Osteoblast (primary cell): ENCODE data around the gene HPSE2. TPM values are rescaled to one million over a fixed set of nuclear protein-coding genes. Genes with fewer than 3 reads are reported as not detected.

Experiments used
- DNase-seq: peaks from one replicate; pipeline ENCODE4 v3.0.0; 2011; ENCODE audit warnings: low spot score, mixed read lengths; ENCODE audit not compliant: insufficient read length; ENCODE audit errors: missing footprints
- H2AFZ ChIP-seq: 2 replicates; pipeline ENCODE4 v1.6.0; 2011; ENCODE audit warnings: mild to moderate bottlenecking, low read length
- H3K27ac ChIP-seq: 2 replicates; pipeline ENCODE4 v1.5.1; 2011; ENCODE audit warnings: mild to moderate bottlenecking, low read depth, low read length, moderate library complexity
- H3K27me3 ChIP-seq: 2 replicates; pipeline ENCODE4 v1.6.0; 2012; ENCODE audit warnings: mild to moderate bottlenecking, control low read depth, inconsistent platforms, low read length, moderate library complexity; ENCODE audit not compliant: insufficient read depth
- H3K36me3 ChIP-seq: 2 replicates; pipeline ENCODE4 v1.5.1; 2011; ENCODE audit warnings: mild to moderate bottlenecking, low read length, control low read depth, moderate library complexity; ENCODE audit not compliant: insufficient read depth
- H3K4me1 ChIP-seq: 2 replicates; pipeline ENCODE4 v1.5.1; 2011; ENCODE audit warnings: mild to moderate bottlenecking, low read length, control low read depth, moderate library complexity; ENCODE audit not compliant: insufficient read depth
- H3K4me2 ChIP-seq: 2 replicates; pipeline ENCODE4 v1.6.0; 2011; ENCODE audit warnings: mild to moderate bottlenecking, low read length; ENCODE audit not compliant: insufficient read depth
- H3K4me3 ChIP-seq: fragments of 200-600 bp; sonication (generic); 3 replicates; pipeline ENCODE4 v1.5.1; 2012; ENCODE audit warnings: mild to moderate bottlenecking, low read length, inconsistent platforms; ENCODE audit not compliant: insufficient read depth
- H3K79me2 ChIP-seq: 2 replicates; pipeline ENCODE4 v1.6.0; 2012; ENCODE audit warnings: mild to moderate bottlenecking, low read length, control low read depth, inconsistent platforms; ENCODE audit not compliant: insufficient read depth
- H3K9me3 ChIP-seq: 2 replicates; pipeline ENCODE4 v1.5.1; 2011; ENCODE audit warnings: low read depth, low read length, control low read depth
- H4K20me1 ChIP-seq: 2 replicates; pipeline ENCODE4 v1.6.0; 2012; ENCODE audit warnings: mild to moderate bottlenecking, low read length, control low read depth; ENCODE audit not compliant: insufficient read depth
- CTCF ChIP-seq: IDR thresholded peaks from 2 replicates; pipeline ENCODE4 v1.5.1; 2011; ENCODE audit warnings: mild to moderate bottlenecking, low read depth, low read length, moderate library complexity; ENCODE audit errors: extremely low read depth
- total RNA-seq: library from RNA; depleted of rRNA; stranded (reverse); fragments of >200 nt; gene quantifications from 2 replicates; pipeline ENCODE4 v1.2.3, GENCODE V29; 2012

Gene HPSE2
- total RNA-seq, 1 donor, result not detected

DNA sequence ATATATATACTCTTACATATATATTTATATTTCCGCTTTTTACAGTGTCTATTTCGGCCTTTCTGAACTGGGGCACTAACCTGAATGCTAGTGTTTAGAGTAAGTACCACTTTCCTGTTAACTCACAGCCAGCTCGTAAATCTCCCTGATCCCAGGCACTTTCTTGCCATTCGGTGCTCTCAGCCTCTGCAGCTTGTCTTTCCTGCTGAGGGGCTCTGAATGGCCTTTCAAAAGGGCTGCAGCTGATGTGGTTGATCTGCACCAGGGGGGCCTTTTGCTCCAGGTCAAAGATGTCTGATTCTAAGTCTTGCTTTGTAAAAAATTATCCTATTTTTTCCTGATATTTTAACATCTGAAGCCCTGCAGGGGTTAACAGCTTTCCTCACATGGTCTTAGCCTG, 763.5 kb downstream of the HPSE2 start:
- Histone ChIP-seq H3K79me2 (no peaks in the 10 kb centered on the region), H3K9me3 (no peaks in the 10 kb centered on the region), H2AFZ (no peak overlapping the region), H3K4me2 (no peak overlapping the region), H3K27ac (no peak overlapping the region), H3K4me1 (peaks cover 5% of the 10 kb centered on the region), H4K20me1 (no peaks in the 10 kb centered on the region), H3K4me3 (no peak overlapping the region), H3K27me3 (peaks cover 22% of the 10 kb centered on the region), H3K36me3 (no peaks in the 10 kb centered on the region)
- TF ChIP-seq CTCF, result no peak
- DNase-seq, result no peak

DNA sequence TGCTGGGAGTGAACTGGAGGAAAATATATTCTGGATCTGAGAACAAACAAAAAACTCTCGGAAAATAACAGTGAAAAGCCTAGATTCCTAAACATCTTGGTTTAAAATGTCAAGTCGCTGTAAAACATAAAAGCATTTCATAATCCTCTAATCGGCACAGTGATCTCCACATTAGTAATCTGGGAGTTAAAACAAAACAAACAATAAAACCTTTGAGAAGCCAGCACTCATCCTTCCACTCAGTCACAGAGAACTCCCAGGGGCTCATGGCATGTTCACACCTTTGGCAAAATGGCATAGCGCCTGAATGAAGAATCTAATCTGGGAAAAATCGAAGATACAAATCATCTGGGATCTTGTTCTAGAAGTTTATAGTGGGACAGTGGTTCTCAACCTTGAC, 764.8 kb downstream of the HPSE2 start:
- no peak for TF ChIP-seq CTCF
- H3K27ac ChIP-seq, result no peak overlapping the region
- H3K4me3 ChIP-seq, result no peak overlapping the region
- H3K9me3 ChIP-seq, result no peaks in the 10 kb centered on the region
- H3K4me2 ChIP-seq, result no peak overlapping the region
- H4K20me1 ChIP-seq, result no peaks in the 10 kb centered on the region
- H3K4me1 ChIP-seq, result peaks cover 5% of the 10 kb centered on the region
- peaks cover 22% of the 10 kb centered on the region for H3K27me3 ChIP-seq
- no peaks in the 10 kb centered on the region for H3K36me3 ChIP-seq
- no peak for DNase-seq
- H2AFZ ChIP-seq, result no peak overlapping the region
- no peaks in the 10 kb centered on the region for H3K79me2 ChIP-seq

GRCh38 chr10:98469001-98469931, 766.4 kb downstream of the HPSE2 start:
- Histone ChIP-seq H3K4me3 (no peak overlapping the region), H3K4me1 (peaks cover 5% of the 10 kb centered on the region), H3K27ac (no peak overlapping the region), H3K36me3 (no peaks in the 10 kb centered on the region), H3K9me3 (no peaks in the 10 kb centered on the region), H4K20me1 (no peaks in the 10 kb centered on the region), H2AFZ (no peak overlapping the region), H3K27me3 (peaks cover 22% of the 10 kb centered on the region), H3K79me2 (no peaks in the 10 kb centered on the region), H3K4me2 (no peak overlapping the region)
- TF ChIP-seq CTCF, result no peak
- no peak for DNase-seq

GRCh38 chr10:98467506-98468318, 767.9 kb downstream of the HPSE2 start:
- Histone ChIP-seq H3K79me2 (no peaks in the 10 kb centered on the region), H2AFZ (peak overlapping the region; percentile 86), H3K9me3 (no peaks in the 10 kb centered on the region), H3K4me2 (peak overlapping the region; percentile 81), H3K27ac (no peak overlapping the region), H4K20me1 (no peaks in the 10 kb centered on the region), H3K27me3 (peaks cover 20% of the 10 kb centered on the region), H3K36me3 (no peaks in the 10 kb centered on the region), H3K4me3 (peak overlapping the region; percentile 65), H3K4me1 (peaks cover 5% of the 10 kb centered on the region)
- peak; percentile 89 for TF ChIP-seq CTCF
- DNase-seq, result peak; percentile 97
